NCI-H345 (cell line): ENCODE data around the gene POU6F2.

Experiments
- DNase-seq: peaks from one replicate; lab custom pipeline; 2025; lab: John Stamatoyannopoulos, UW

POU6F2 gene

DNA sequence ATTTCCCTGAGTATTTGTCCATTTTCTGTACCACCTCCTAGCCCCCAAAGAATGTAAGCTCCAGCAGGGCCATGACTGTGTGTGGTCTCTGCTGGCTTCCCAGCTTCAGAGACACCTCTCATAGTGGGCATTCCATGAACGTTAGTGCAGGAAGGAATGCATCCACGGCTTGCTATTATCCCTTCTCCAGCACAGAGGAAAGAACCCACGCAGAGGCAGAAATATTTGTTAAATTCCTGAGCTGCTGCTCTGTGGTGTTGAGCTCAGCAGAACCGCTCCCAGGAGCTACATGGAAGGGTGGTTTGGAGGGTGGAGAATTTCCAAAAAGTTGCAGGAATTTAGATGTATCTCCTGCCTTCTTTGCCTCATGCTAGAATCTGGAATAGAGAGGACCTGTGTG lies 275.2 kb downstream of the POU6F2 start:
- no peak for DNase-seq

DNA sequence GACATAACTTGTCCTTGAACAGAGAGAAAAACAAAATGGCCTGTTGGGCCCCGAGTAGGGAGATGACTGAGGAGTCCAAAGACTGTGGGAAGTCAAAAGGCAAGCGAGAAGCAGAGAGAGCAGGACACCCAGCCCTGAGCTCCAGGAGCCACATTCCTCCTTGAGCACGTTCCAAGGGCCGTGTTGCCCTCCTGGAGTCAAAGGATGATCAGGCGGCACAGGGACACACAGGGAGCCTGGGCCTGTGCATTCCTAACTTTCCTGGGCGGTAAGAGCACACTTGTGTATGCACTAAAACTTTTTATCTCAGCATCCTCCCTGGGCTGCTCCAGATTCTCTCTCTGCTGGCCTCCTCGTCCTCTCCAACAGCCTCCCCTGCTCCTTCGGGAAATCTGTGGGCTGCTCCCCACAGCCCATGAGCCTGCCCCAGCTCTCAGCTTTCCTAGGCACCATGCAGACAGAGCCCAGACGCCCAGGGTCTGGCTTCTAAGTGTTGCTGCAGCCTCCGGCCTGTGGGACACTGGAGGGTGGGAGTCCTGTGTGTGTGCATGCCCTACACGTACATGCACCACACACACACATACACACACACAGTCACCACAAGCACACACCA lies 281.8 kb downstream of the POU6F2 start:
- no peak for DNase-seq

GRCh38 chr7:39260279-39260844 lies 282.7 kb downstream of the POU6F2 start:
- no peak for DNase-seq

DNA sequence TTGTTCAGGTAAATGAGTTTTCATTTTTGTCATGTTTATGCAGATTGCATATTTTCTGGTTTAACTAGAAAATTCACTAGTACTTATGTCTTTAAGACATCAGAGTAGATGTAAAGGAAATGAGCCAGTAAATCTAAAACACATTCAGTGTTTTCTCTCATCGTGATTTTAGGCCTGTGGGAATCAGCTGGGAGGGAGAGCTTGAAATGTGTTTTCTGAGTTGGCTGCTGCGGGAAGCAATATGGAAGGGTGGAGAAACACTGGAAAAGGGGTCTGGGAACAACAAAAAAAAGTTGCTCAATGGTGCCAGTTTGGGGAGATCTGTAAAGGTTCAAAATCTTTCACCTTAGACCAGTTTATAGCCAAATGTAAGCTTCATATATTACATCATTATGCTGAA lies 284.1 kb downstream of the POU6F2 start:
- DNase-seq, result no peak

- DNase-seq, result no peak
These were observed 288.2 kb downstream of the POU6F2 start for GRCh38 chr7:39265641-39266591.

GRCh38 chr7:39269034-39269433 lies 291.3 kb downstream of the POU6F2 start:
- no peak for DNase-seq

DNA sequence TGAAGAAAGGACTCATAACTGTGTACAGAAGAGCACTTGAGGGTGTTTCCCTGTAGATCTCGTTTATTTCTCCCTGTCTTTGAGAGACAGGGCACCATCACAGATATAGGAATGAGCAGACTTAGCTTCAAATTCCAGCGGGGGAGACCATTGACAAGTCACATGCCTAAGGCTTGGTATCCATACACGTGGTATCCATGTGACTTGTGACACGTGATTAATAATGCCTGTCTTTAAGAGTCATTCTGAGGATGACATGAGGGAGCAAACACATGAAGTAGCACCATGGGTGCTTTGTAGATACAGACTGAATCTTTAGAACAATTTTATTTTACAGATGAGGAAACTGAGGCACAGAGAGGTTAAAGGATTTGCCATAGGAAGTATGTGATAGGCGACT lies 292.3 kb downstream of the POU6F2 start:
- DNase-seq, result no peak

DNA sequence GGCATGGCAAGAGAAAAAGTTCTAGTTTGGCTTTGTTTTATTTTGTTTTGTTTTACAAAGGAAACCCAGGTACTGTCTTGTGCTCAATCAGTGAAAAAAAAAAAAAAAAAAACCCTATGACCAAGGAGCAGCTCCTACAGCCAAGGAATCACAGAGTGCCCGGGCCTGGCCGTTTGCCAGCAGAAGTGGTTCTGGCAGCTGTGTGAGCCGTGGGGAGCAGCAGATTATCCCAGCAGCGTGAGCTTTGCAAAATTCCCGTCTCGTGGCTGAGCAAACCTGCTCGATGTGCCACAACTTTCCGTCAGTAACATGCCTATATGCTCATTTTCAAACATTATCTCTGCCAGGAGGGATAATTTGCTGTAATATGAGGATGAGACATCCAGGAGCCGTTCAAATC lies 293.7 kb downstream of the POU6F2 start:
- DNase-seq, result peak; percentile 77

DNA sequence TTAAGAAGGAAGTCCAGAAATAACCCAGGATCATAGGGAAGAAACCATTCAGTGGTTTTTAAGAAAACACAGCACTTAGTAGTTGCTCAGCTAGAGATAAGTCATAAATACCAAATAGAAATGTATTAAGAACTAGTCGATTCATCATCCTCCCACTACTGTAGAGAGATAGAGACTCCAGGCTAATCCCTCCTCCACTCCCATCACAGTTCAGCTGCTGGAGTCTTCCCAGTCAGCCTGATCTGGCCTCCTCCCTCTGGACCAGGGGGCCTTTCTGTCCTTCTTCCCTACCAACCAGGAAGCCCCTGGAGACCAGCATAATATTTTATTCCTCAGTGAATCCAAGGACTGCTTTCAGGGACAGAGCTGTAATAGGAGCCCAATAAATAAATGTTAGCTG lies 294.4 kb downstream of the POU6F2 start:
- DNase-seq, result no peak

DNA sequence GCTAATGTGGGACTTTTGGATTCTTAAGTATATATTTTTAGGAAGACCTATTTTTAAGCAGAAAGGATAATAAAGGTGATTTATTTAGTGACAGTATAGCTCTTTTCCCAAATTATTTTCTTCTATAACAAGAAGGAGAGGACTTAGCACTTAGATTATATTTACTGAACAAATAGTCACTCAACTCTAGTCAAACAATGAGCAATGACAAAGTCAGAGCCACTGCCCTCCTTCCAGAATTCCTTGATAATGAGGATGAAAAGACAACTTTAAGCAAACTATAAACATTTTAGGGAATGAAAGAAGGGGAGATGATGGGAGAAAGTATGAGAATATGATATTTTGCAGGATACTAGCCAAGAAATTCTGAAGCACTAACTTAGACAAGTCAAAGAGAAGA lies 295.0 kb downstream of the POU6F2 start:
- DNase-seq, result no peak

DNA sequence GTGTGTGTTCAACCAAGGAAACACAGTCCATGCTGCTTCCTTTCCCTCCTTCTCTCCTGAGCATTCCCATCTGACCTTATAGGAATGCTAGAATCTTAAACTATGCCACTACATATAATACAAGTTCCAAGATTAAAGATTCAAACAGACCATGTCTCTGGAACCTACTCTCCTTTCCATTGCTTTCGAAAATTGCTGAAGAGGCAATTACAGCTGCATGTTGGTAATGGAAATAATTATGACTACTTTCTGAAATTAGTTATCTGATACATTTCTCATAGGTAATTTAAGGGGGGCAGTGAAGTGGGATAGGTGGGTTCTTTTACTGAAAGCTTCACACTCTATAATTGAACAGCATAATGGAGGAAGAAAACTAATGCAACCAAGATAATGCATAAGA lies 302.6 kb downstream of the POU6F2 start:
- no peak for DNase-seq

GRCh38 chr7:39285256-39285655 lies 307.5 kb downstream of the POU6F2 start:
- DNase-seq, result no peak

GRCh38 chr7:39288303-39288702 lies 310.6 kb downstream of the POU6F2 start:
- DNase-seq, result no peak

DNA sequence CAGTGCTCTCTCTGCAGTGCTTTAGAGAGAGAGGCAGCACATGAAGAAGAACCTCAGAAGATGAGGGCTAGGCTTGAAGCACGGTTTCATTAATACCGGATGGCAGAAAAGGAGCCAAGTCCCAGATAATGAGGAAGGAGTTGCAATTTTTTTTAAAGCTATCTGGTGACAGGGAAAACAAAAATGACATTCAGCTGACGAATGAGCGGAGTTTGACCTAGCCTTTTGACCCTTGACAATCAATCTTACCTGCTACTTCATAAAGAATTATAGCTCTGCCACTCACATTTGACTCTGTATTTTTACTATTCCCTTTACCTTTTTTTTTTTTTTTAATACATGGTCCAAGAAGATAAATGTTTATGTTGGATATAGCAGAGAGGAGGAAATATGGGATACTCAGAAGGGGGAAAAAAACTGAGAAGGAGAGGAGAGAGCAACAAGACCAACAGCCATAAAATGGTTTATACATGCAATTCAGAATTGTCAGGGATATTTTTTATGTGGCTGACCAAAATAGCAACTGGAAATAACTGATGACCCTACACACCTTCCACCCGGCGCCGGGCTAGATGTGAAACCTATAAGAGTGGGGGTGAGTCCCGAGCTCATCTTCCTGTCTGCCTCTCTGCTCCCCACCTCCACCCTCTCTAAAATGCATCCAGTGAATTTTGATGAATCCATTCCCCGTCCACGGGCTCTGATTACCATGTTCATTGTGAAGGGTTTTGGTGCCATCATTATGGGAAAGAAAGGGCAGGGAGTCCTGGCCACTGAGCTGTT lies 314.1 kb downstream of the POU6F2 start:
- DNase-seq, result no peak

- no peak for DNase-seq
These were observed 315.5 kb downstream of the POU6F2 start for GRCh38 chr7:39293056-39293823.

DNA sequence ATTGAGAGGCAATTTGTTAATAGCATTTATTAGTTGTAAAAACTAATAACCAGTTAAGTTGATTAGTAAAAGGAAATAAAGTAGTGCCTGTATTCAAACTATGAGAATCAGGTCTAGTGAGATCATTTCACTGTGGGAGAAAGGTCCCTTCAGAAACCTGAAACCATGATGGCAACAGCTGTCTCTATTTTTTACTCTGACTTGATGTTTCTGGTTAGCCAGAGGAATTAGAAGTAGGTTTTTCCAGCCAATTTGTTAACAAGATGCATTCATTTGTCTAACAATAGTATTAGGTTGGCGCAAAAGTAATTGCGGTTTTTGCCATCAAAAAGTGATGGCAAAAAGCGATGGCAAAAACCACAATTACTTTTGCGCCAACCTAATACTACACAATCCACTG lies 316.3 kb downstream of the POU6F2 start:
- no peak for DNase-seq

DNA sequence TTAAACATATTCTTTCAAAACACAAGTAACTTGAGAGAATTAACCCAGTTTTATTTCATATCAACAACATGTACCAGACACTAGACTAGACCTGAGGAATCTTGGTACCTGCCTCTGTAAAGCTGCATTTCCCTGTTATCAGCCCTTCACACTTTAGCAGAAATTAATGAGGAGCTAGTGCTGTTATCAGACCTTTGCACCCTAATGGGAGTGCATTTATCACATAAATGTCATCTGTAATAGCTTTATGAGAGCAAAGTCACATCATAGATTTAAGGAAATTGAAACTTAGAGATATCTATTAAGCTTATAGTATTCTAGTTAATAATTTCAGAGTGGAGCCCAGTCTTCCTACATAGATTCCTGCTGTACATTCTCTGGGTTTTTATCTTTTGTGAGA lies 318.1 kb downstream of the POU6F2 start:
- DNase-seq, result no peak

- DNase-seq, result no peak
These were observed 322.0 kb downstream of the POU6F2 start for GRCh38 chr7:39299695-39300094.

DNA sequence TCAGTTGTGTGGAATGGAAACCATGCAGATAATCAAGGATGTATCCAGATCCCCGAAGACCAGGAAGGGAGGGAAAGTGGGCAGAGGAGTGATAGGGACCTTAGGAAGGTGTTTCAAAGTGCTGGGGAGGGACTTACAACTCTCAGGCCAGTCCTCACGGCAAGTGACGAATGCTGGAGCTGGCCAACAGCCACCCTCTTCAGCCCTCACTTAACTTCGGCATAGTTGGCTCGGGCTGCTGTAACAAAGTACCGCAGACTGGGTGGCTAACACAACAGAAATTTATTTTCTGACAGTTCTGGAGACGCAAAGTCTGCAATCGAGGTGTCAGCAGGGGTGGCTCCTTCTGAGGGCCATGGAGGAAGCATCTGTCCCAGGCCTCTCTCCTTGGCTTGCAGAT lies 322.6 kb downstream of the POU6F2 start:
- no peak for DNase-seq

- no peak for DNase-seq
These were observed 323.8 kb downstream of the POU6F2 start for GRCh38 chr7:39301543-39301942.

DNA sequence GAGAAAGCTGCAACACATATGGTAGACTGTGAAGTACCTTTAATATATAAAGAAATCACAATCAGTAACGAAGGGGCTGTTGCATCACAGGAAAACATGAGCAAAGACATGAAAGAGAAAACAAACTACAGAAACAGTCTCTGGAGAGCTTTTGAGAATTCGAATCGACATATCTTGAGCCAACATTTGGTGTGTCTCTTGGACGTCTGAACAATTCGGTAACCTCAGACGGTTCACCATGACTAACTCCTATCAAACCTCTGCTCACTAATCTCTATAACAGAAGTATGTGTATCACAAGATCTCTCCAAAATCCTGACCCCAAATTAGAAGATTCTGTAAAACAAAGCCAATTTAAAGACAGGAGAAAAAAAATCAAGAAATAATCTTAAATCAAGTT lies 326.5 kb downstream of the POU6F2 start:
- DNase-seq, result no peak
